ENCODE data around the gene LHX8.

LHX8 gene

DNA sequence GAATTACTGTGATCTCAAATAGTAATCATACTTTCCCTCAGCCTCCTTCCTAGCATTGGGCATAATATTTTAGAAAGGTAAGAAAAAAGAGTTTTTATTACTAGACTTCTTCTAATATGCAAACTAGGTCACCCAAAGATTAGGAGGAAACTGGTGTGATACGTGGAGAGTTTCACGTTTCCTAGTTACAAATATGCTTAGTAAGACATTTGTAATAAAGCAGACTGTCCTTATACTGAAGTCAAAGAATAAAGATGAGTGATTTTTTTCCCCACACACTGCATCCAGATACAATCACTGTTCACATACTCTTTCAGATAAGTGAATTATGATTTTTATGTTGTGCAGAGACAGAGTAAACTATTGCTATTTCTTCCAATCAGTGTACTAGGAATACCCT is 17.9 kb downstream of the LHX8 start:
- Histone ChIP-seq H3K4me3 (ENCODE audit: low read depth, low read length) (no peak overlapping the region), H3K4me1 (ENCODE audit: control insufficient read depth, insufficient read depth, low read length) (no peaks in the 10 kb centered on the region), H3K36me3 (ENCODE audit: control insufficient read depth in 2 of 2, insufficient read depth in 1 of 2, low read length in 2 of 2) (peaks cover 0 to 21% of the 10 kb centered on the region in 2 experiments; a peak in 1 of 3 replicates), H3K9me3 (ENCODE audit: control insufficient read depth, insufficient read depth, low read depth, low read length) (no peaks in the 10 kb centered on the region), H3K27ac (ENCODE audit: extremely low read depth, low read depth, low read length) (no peak overlapping the region)
- CTCF ChIA-PET, result interaction anchor here (0.7 kb wide), 1 partner anchor 51 kb away, joined by 3 read pairs; no protein-coding TSS in a partner anchor
- POLR2A ChIA-PET, result no interaction called here
- no peak for TF ChIP-seq ZNF426 (tag by site-specific recombination; IDR thresholded peaks at IDR 0.05)
- TF ChIP-seq ZNF707 (tag by site-specific recombination; IDR thresholded peaks at IDR 0.05), result no peak
- TF ChIP-seq ZNF132 (tag by site-specific recombination; IDR thresholded peaks at IDR 0.05; ENCODE audit: borderline replicate concordance), result no peak
- no peak for TF ChIP-seq ZNF785 (tag by site-specific recombination; IDR thresholded peaks at IDR 0.05)
- no peak for TF ChIP-seq GFI1B (tag by site-specific recombination; IDR thresholded peaks at IDR 0.05)
- TF ChIP-seq ZIC2 (tag by site-specific recombination; IDR thresholded peaks at IDR 0.05), result no peak
- no peak for TF ChIP-seq ZNF2 (tag by site-specific recombination; IDR thresholded peaks at IDR 0.05)
- no peak for TF ChIP-seq KLF9 (tag by site-specific recombination; IDR thresholded peaks at IDR 0.05; ENCODE audit: low read depth)
- TF ChIP-seq ZNF558 (tag by site-specific recombination; IDR thresholded peaks at IDR 0.05), result no peak
- TF ChIP-seq ZNF610 (tag by site-specific recombination; IDR thresholded peaks at IDR 0.05; ENCODE audit: borderline replicate concordance), result no peak
- no peak for TF ChIP-seq ZNF621 (tag by site-specific recombination; IDR thresholded peaks at IDR 0.05)
- TF ChIP-seq ZNF221 (tag by site-specific recombination; IDR thresholded peaks at IDR 0.05; ENCODE audit: borderline replicate concordance), result no peak
- TF ChIP-seq ZNF473 (tag by site-specific recombination; IDR thresholded peaks at IDR 0.05), result no peak
- TF ChIP-seq ZNF354C (tag by site-specific recombination; IDR thresholded peaks at IDR 0.05; ENCODE audit: borderline replicate concordance, low read depth), result no peak
- TF ChIP-seq ZNF174 (tag by site-specific recombination; IDR thresholded peaks at IDR 0.05), result no peak

DNA sequence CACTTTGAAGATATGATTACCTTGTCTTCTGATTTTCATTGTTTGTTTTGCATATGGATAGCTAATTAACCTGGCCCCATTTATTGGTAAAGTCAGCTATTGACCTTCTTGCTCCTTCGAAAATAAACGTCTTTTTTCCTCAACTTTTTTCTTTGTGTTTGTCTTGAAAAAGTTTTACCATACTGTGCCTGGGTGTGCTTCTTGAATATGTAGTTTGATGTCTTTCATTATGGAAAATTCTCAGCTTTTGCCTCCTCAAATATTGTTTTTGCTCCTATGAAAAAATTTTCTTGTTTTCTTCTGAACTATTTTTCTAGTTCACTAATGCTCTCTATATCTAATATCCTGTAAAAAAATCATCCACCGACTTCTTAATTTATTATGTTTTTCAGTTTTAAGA is 25.0 kb downstream of the LHX8 start:
- H3K4me1 ChIP-seq (ENCODE audit: control insufficient read depth, insufficient read depth, low read length), result no peaks in the 10 kb centered on the region
- H3K27ac ChIP-seq (ENCODE audit: extremely low read depth, low read depth, low read length), result no peak overlapping the region
- POLR2A ChIA-PET, result no interaction called here
- peaks cover 0 to 7% of the 10 kb centered on the region in 2 experiments; a peak in 2 of 3 replicates for H3K36me3 ChIP-seq (ENCODE audit: control insufficient read depth in 2 of 2, insufficient read depth in 1 of 2, low read length in 2 of 2)
- H3K4me3 ChIP-seq (ENCODE audit: low read depth, low read length), result no peak overlapping the region
- TF ChIP-seq ZSCAN23 (tag by site-specific recombination; IDR thresholded peaks at IDR 0.05) (no peak), ZNF558 (tag by site-specific recombination; IDR thresholded peaks at IDR 0.05) (peak; percentile 96)
- CTCF ChIA-PET, result no interaction called here
- H3K9me3 ChIP-seq (ENCODE audit: control insufficient read depth, insufficient read depth, low read depth, low read length), result no peaks in the 10 kb centered on the region

DNA sequence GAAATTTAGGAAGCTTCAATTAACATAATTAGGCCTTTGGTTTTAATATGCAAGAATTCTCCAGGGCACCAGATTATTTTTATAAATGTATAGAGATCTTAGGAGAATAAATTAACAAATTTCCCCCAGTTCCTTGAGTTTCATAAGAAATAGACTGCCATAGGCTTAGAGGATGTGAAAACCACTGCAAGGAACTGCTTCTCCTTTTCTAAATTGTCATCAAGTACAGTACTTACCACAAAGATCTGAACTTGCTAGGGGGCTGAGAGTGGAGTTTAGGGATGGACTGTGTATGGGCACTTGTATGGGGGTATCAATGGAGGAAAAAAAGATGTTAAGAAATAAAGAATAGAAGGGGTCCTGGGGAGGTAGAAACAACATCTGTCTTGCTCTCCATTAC is 31.1 kb downstream of the LHX8 start:
- Histone ChIP-seq H3K9me3 (ENCODE audit: control insufficient read depth, insufficient read depth, low read depth, low read length) (no peaks in the 10 kb centered on the region), H3K4me3 (ENCODE audit: low read depth, low read length) (no peak overlapping the region), H3K4me1 (ENCODE audit: control insufficient read depth, insufficient read depth, low read length) (no peaks in the 10 kb centered on the region), H3K36me3 (ENCODE audit: control insufficient read depth in 2 of 2, insufficient read depth in 1 of 2, low read length in 2 of 2) (no peaks in the 10 kb centered on the region), H3K27ac (ENCODE audit: extremely low read depth, low read depth, low read length) (no peak overlapping the region)
- POLR2A ChIA-PET, result no interaction called here
- TF ChIP-seq, protein P1, sequence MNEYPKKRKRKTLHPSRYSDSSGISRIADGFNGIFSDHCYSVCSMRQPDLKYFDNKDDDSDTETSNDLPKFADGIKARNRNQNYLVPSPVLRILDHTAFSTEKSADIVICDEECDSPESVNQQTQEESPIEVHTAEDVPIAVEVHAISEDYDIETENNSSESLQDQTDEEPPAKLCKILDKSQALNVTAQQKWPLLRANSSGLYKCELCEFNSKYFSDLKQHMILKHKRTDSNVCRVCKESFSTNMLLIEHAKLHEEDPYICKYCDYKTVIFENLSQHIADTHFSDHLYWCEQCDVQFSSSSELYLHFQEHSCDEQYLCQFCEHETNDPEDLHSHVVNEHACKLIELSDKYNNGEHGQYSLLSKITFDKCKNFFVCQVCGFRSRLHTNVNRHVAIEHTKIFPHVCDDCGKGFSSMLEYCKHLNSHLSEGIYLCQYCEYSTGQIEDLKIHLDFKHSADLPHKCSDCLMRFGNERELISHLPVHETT (tag by site-specific recombination; IDR thresholded peaks at IDR 0.05), result no peak
- TF ChIP-seq RBAK (tag by site-specific recombination; IDR thresholded peaks at IDR 0.05), result no peak
- CTCF ChIA-PET, result no interaction called here

DNA sequence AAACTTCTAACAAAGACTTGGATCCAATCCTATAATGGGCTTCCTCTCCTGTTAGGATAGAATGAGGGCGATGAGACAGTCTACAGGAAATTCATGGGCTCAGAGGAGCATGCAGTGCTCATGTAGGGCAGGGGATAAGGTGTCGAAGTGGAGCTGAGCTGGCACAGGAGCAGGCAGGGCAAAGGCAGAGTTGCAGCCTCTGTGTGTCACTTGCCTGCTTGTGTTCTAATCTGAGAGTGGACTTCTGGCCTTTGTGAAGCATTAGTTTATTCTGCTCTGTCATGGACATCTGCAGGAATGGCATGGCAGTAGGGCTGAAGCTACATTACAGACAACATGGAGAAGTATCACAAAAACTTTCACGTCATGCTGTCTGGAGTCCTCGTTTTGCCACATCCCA is 32.6 kb downstream of the LHX8 start:
- no peaks in the 10 kb centered on the region for H3K4me1 ChIP-seq (ENCODE audit: control insufficient read depth, insufficient read depth, low read length)
- no peak overlapping the region for H3K4me3 ChIP-seq (ENCODE audit: low read depth, low read length)
- no peaks in the 10 kb centered on the region for H3K36me3 ChIP-seq (ENCODE audit: control insufficient read depth in 2 of 2, insufficient read depth in 1 of 2, low read length in 2 of 2)
- H3K9me3 ChIP-seq (ENCODE audit: control insufficient read depth, insufficient read depth, low read depth, low read length), result no peaks in the 10 kb centered on the region
- no peak for TF ChIP-seq OSR2 (tag by site-specific recombination; IDR thresholded peaks at IDR 0.05)
- TF ChIP-seq PRDM1 (tag by site-specific recombination; IDR thresholded peaks at IDR 0.05), result no peak
- TF ChIP-seq BCL11B (tag by site-specific recombination; IDR thresholded peaks at IDR 0.05; ENCODE audit: low read depth), result no peak
- POLR2A ChIA-PET, result no interaction called here
- CTCF ChIA-PET, result no interaction called here
- no peak overlapping the region for H3K27ac ChIP-seq (ENCODE audit: extremely low read depth, low read depth, low read length)
